ENCODE data around the gene MAEA.

The MAEA gene

GRCh38 chr4:1359976-1360375 is 70.3 kb downstream of the MAEA start (continued):
- TF ChIP-seq CSRNP3 (CRISPR knock-in tag; IDR thresholded peaks at IDR 0.05) (no peak), ZC3H10 (CRISPR knock-in tag; IDR thresholded peaks at IDR 0.05) (no peak), TCF4 (CRISPR knock-in tag; IDR thresholded peaks at IDR 0.05; ENCODE audit: borderline replicate concordance) (no peak), OSR1 (CRISPR knock-in tag; IDR thresholded peaks at IDR 0.05) (no peak), ZFP3 (CRISPR knock-in tag; IDR thresholded peaks at IDR 0.05) (no peak), PPARA (CRISPR knock-in tag; IDR thresholded peaks at IDR 0.05; ENCODE audit: borderline replicate concordance) (no peak), RARB (CRISPR knock-in tag; IDR thresholded peaks at IDR 0.05) (no peak), TOX (CRISPR knock-in tag; IDR thresholded peaks at IDR 0.05; ENCODE audit: borderline replicate concordance) (no peak), ISL1 (CRISPR knock-in tag; IDR thresholded peaks at IDR 0.05) (no peak), SNAI2 (CRISPR knock-in tag; IDR thresholded peaks at IDR 0.05) (no peak), ARNTL (CRISPR knock-in tag; IDR thresholded peaks at IDR 0.05; ENCODE audit: borderline replicate concordance, low read depth) (no peak)

GRCh38 chr4:1360423-1361283 is 71.0 kb downstream of the MAEA start:
- no peak for TF ChIP-seq ARNTL (CRISPR knock-in tag; IDR thresholded peaks at IDR 0.05; ENCODE audit: borderline replicate concordance, low read depth)
- ATAC-seq, result peak; percentile 17; the same call in 2 of the 3 replicates

- ATAC-seq, result no peak
These were observed 71.7 kb downstream of the MAEA start for GRCh38 chr4:1361431-1361830.

GRCh38 chr4:1362046-1362445 is 72.4 kb downstream of the MAEA start:
- ATAC-seq, result no peak
- TF ChIP-seq ZNF565 (CRISPR knock-in tag; conservative IDR thresholded peaks at IDR 0.05; ENCODE audit: low read depth), result no peak
- TF ChIP-seq TCF4 (CRISPR knock-in tag; IDR thresholded peaks at IDR 0.05; ENCODE audit: borderline replicate concordance), result no peak
- TF ChIP-seq ZFP30 (CRISPR knock-in tag; IDR thresholded peaks at IDR 0.05), result no peak
- no peak for TF ChIP-seq ZC3H10 (CRISPR knock-in tag; IDR thresholded peaks at IDR 0.05)
- TF ChIP-seq PATZ1 (CRISPR knock-in tag; IDR thresholded peaks at IDR 0.05; ENCODE audit: borderline replicate concordance), result no peak
- TF ChIP-seq PPARA (CRISPR knock-in tag; IDR thresholded peaks at IDR 0.05; ENCODE audit: borderline replicate concordance), result no peak
- no peak for TF ChIP-seq POU6F1 (CRISPR knock-in tag; IDR thresholded peaks at IDR 0.05; ENCODE audit: borderline replicate concordance, low read depth)
- no peak for TF ChIP-seq GLIS3 (CRISPR knock-in tag; IDR thresholded peaks at IDR 0.05)
- TF ChIP-seq OSR1 (CRISPR knock-in tag; IDR thresholded peaks at IDR 0.05), result no peak
- no peak for TF ChIP-seq TSHZ2 (CRISPR knock-in tag; IDR thresholded peaks at IDR 0.05)

More at GRCh38 chr4:1361431-1361830, 71.7 kb downstream of the MAEA start:
- no peak for TF ChIP-seq CSRNP3 (CRISPR knock-in tag; IDR thresholded peaks at IDR 0.05)

Data from SK-N-SH treated with all-trans-retinoic acid at 6 μM for 48 hours (cell line).